ENCODE data around the gene TMEM232. TPM values are rescaled to one million over a fixed set of nuclear protein-coding genes. Genes with fewer than 3 reads are reported as not detected.

TMEM232 gene
- total RNA-seq, 2 experiments from 2014 or later, result 0.98 to 1.1 TPM

DNA sequence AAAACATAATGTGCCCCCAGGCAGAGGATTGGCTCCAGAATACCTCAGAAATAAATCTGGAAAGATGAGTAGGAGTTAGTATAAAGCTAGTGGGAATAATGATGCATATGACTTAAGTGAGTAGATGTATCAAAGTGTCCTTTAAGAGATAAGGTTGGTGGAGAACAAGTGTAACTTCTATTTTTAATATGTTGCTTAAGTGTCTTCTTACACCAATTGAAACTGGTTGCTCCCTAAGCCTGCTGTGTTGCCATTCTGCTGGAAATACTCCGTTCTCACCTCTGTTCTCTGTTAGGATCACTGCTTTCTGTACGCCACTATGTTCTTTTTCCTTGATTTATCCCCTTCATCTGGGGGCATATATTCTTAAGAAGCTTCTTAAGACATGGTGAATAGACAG, 286.4 kb downstream of the TMEM232 start:
- H3K4me1 Mint-ChIP-seq (ENCODE audit: low read depth), result no peaks in the 10 kb centered on the region
- H3K27ac ChIP-seq (ENCODE audit: low read depth in 1 of 2, low read length in 2 of 2), result no peak overlapping the region
- no peaks in the 10 kb centered on the region for H3K36me3 Mint-ChIP-seq (ENCODE audit: low read depth)
- no peaks in the 10 kb centered on the region for H3K36me3 ChIP-seq (ENCODE audit: insufficient read depth, low read length)
- no peak overlapping the region for H3K4me3 Mint-ChIP-seq
- H3K9me3 Mint-ChIP-seq, result no peaks in the 10 kb centered on the region
- ATAC-seq (ENCODE audit: poor library complexity) (no peak), DNase-seq (no peak)
- no peak overlapping the region for H3K27ac Mint-ChIP-seq
- ChIA-PET POLR2A (no interaction called here), CTCF (no interaction called here)
- no peaks in the 10 kb centered on the region for H3K27me3 ChIP-seq (ENCODE audit: control insufficient read depth in 1 of 2, insufficient read depth in 2 of 2, low read length in 2 of 2)
- intact Hi-C loops (cut with DNase I, micrococcal nuclease), result no loop called here
- H3K9me3 ChIP-seq (ENCODE audit: control insufficient read depth in 1 of 2, insufficient read depth in 1 of 2, low read length in 2 of 2), result no peaks in the 10 kb centered on the region
- TF ChIP-seq, protein P1, sequence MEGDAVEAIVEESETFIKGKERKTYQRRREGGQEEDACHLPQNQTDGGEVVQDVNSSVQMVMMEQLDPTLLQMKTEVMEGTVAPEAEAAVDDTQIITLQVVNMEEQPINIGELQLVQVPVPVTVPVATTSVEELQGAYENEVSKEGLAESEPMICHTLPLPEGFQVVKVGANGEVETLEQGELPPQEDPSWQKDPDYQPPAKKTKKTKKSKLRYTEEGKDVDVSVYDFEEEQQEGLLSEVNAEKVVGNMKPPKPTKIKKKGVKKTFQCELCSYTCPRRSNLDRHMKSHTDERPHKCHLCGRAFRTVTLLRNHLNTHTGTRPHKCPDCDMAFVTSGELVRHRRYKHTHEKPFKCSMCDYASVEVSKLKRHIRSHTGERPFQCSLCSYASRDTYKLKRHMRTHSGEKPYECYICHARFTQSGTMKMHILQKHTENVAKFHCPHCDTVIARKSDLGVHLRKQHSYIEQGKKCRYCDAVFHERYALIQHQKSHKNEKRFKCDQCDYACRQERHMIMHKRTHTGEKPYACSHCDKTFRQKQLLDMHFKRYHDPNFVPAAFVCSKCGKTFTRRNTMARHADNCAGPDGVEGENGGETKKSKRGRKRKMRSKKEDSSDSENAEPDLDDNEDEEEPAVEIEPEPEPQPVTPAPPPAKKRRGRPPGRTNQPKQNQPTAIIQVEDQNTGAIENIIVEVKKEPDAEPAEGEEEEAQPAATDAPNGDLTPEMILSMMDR (IDR thresholded peaks at IDR 0.05), result no peak
- no peak overlapping the region for H3K4me3 ChIP-seq (ENCODE audit: low read length)
- H3K27me3 Mint-ChIP-seq, result peaks cover 8% of the 10 kb centered on the region
- H3K4me1 ChIP-seq (ENCODE audit: insufficient read depth, low read length), result no peaks in the 10 kb centered on the region

DNA sequence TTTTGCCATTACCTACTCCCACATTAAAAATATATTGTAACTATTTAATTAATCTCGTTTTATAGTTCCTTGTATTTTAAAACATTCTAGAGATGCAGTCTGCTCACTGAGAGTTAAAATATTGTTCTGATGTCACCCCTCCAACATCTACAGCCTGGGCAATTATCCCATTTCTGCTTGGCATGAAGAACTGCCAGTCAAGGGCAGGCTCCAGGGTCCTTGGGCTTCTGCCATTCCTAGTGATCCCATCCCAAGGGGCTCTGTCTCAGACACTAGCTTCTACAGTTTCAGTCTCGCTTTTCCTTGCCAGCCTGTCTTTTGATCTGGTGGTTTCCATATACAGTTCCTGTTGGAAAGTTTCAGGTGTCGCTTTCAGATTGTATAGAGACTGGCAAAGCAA, 287.2 kb downstream of the TMEM232 start:
- POLR2A ChIA-PET, result no interaction called here
- no peak for ATAC-seq (ENCODE audit: poor library complexity)
- Mint-ChIP-seq H3K27me3 (peaks cover 5% of the 10 kb centered on the region), H3K4me1 (ENCODE audit: low read depth) (no peaks in the 10 kb centered on the region), H3K4me3 (no peak overlapping the region), H3K27ac (no peak overlapping the region), H3K9me3 (no peaks in the 10 kb centered on the region), H3K36me3 (ENCODE audit: low read depth) (no peaks in the 10 kb centered on the region)
- H3K27ac ChIP-seq (ENCODE audit: low read depth in 1 of 2, low read length in 2 of 2), result no peak overlapping the region
- H3K9me3 ChIP-seq (ENCODE audit: control insufficient read depth in 1 of 2, insufficient read depth in 1 of 2, low read length in 2 of 2), result no peaks in the 10 kb centered on the region
- H3K4me3 ChIP-seq (ENCODE audit: low read length), result no peak overlapping the region
- TF ChIP-seq, protein P1 (IDR thresholded peaks at IDR 0.05), result no peak
- no peaks in the 10 kb centered on the region for H3K27me3 ChIP-seq (ENCODE audit: control insufficient read depth in 1 of 2, insufficient read depth in 2 of 2, low read length in 2 of 2)
- no peak for DNase-seq
- CTCF ChIA-PET, result no interaction called here
- no peaks in the 10 kb centered on the region for H3K36me3 ChIP-seq (ENCODE audit: insufficient read depth, low read length)
- no peaks in the 10 kb centered on the region for H3K4me1 ChIP-seq (ENCODE audit: insufficient read depth, low read length)
- intact Hi-C loops (cut with DNase I, micrococcal nuclease), result no loop called here

DNA sequence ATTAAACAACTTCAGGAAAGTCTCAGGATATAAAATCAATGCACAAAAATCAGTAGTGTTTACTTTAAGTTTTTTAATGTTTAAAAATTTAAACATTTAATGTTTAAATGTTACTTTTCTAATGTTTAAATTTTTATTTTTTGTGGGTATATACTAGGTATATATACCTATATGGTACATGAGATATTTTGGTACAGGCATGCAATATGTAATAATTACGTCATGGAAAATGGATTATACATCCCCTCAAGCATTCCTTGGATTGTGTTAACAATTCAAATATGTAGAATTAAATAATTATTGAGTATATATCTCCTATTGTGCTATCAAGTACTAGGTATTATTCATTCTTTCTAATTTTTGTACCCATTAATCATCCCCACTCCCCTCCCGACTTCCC, 291.3 kb downstream of the TMEM232 start:
- H3K27me3 ChIP-seq (ENCODE audit: control insufficient read depth in 1 of 2, insufficient read depth in 2 of 2, low read length in 2 of 2), result no peaks in the 10 kb centered on the region
- TF ChIP-seq, protein P1 (IDR thresholded peaks at IDR 0.05), result no peak
- CTCF ChIA-PET, result no interaction called here

More for the DNA sequence above, 291.3 kb downstream of the TMEM232 start:
- Histone ChIP-seq H3K36me3 (ENCODE audit: insufficient read depth, low read length) (no peaks in the 10 kb centered on the region), H3K9me3 (ENCODE audit: control insufficient read depth in 1 of 2, insufficient read depth in 1 of 2, low read length in 2 of 2) (no peaks in the 10 kb centered on the region), H3K4me3 (ENCODE audit: low read length) (no peak overlapping the region), H3K27ac (ENCODE audit: low read depth in 1 of 2, low read length in 2 of 2) (no peak overlapping the region), H3K4me1 (ENCODE audit: insufficient read depth, low read length) (no peaks in the 10 kb centered on the region)
- peaks cover 8% of the 10 kb centered on the region for H3K27me3 Mint-ChIP-seq
- POLR2A ChIA-PET, result no interaction called here
- DNase-seq, result no peak
- no peaks in the 10 kb centered on the region for H3K36me3 Mint-ChIP-seq (ENCODE audit: low read depth)
- no peak overlapping the region for H3K27ac Mint-ChIP-seq
- no peak for ATAC-seq (ENCODE audit: poor library complexity)
- H3K4me3 Mint-ChIP-seq, result no peak overlapping the region
- H3K4me1 Mint-ChIP-seq (ENCODE audit: low read depth), result no peaks in the 10 kb centered on the region
- intact Hi-C loops (cut with DNase I, micrococcal nuclease), result no loop called here
- H3K9me3 Mint-ChIP-seq, result no peaks in the 10 kb centered on the region

All from CD4-positive, alpha-beta T cell (primary cell).